Activated CD4-positive, alpha-beta T cell treated with anti-CD3 and anti-CD28 coated beads, Interleukin-2, amount 50 U/mL, for 1 hour (primary cell): ENCODE measurements around the gene BPIFB2.

ENCODE experiments used
- DNase-seq: peaks from one replicate; pipeline ENCODE4 v3.0.0-alpha.2; 2020

Gene BPIFB2

GRCh38 chr20:33023439-33024242 lies 16.1 kb downstream of the BPIFB2 start:
- no peak for DNase-seq

GRCh38 chr20:33024243-33024560 lies 16.7 kb downstream of the BPIFB2 start:
- DNase-seq: no peak

- DNase-seq: no peak
Measured at GRCh38 chr20:33024609-33025317, 17.3 kb downstream of the BPIFB2 start.

GRCh38 chr20:33025318-33025876 lies 17.9 kb downstream of the BPIFB2 start:
- DNase-seq: no peak

- DNase-seq: no peak
Measured at GRCh38 chr20:33026072-33026778, 18.7 kb downstream of the BPIFB2 start.

- no peak for DNase-seq
Measured at GRCh38 chr20:33026779-33027759, 19.6 kb downstream of the BPIFB2 start.

- DNase-seq: no peak
Measured at GRCh38 chr20:33027769-33028751, 20.6 kb downstream of the BPIFB2 start.

- no peak for DNase-seq
Measured at GRCh38 chr20:33028875-33029274, 21.4 kb downstream of the BPIFB2 start.

GRCh38 chr20:33030076-33030475 lies 22.6 kb downstream of the BPIFB2 start:
- no peak for DNase-seq

- DNase-seq: no peak
Measured at GRCh38 chr20:33030569-33030968, 23.1 kb downstream of the BPIFB2 start.

GRCh38 chr20:33031531-33031930 lies 24.0 kb downstream of the BPIFB2 start, which contains the start of gene BPIFB6:
TSS of gene BPIFB6 (plus strand) at chr20:33031648. CDS start at chr20:33031648, 0 bp downstream.
- DNase-seq: no peak

GRCh38 chr20:33032555-33032954 lies 25.1 kb downstream of the BPIFB2 start:
- DNase-seq: no peak

GRCh38 chr20:33033381-33033780 lies 25.9 kb downstream of the BPIFB2 start:
- DNase-seq: no peak

- no peak for DNase-seq
Measured at GRCh38 chr20:33034115-33034514, 26.6 kb downstream of the BPIFB2 start.

- no peak for DNase-seq
Measured at GRCh38 chr20:33034901-33035492, 27.5 kb downstream of the BPIFB2 start.

- DNase-seq: no peak
Measured at GRCh38 chr20:33037456-33037855, 30.0 kb downstream of the BPIFB2 start.

GRCh38 chr20:33038243-33038642 lies 30.7 kb downstream of the BPIFB2 start:
- DNase-seq: no peak

- DNase-seq: no peak
Measured at GRCh38 chr20:33042430-33042829, 34.9 kb downstream of the BPIFB2 start.

GRCh38 chr20:33042983-33043730 lies 35.7 kb downstream of the BPIFB2 start:
- DNase-seq: no peak

GRCh38 chr20:33043731-33044181 lies 36.3 kb downstream of the BPIFB2 start:
- no peak for DNase-seq
